Stimulated activated CD4-positive, alpha-beta T cell treated with anti-CD3 and anti-CD28 coated beads, TNF-alpha, amount 100 ng/mL, for 24 hours (primary cell): ENCODE results near the gene FERMT3.

Source experiments
- DNase-seq, 3 experiments: peaks; one replicate each; pipeline ENCODE4 v3.0.0-alpha.2; 2020; ENCODE audit warnings: low read depth in 3 of 3

FERMT3 gene

GRCh38 chr11:64186492-64187165, 19.9 kb upstream of the FERMT3 start:
- DNase-seq, result peak in 1 of 3 experiments; percentile 35

- DNase-seq, result no peak
Measured at GRCh38 chr11:64192434-64192833, 14.1 kb upstream of the FERMT3 start.

- DNase-seq, result no peak
Measured at GRCh38 chr11:64196626-64197025, 9.9 kb upstream of the FERMT3 start.

GRCh38 chr11:64198511-64198910, 8.0 kb upstream of the FERMT3 start:
- no peak for DNase-seq

GRCh38 chr11:64201543-64201942, 5.0 kb upstream of the FERMT3 start:
- no peak for DNase-seq

- DNase-seq, result no peak
Measured at GRCh38 chr11:64202992-64203391, 3.5 kb upstream of the FERMT3 start.

- DNase-seq, result no peak
Measured at GRCh38 chr11:64203421-64204079, 3.0 kb upstream of the FERMT3 start.

- DNase-seq, result no peak
Measured at GRCh38 chr11:64204080-64204440, 2.5 kb upstream of the FERMT3 start.

- DNase-seq, result peak; percentile 51 to 70 (median 62)
Measured at GRCh38 chr11:64204464-64204989, 2.0 kb upstream of the FERMT3 start.

- peak; percentile 62 to 85 (median 69) for DNase-seq
Measured at GRCh38 chr11:64207256-64208085, 950 bp downstream of the FERMT3 start.

GRCh38 chr11:64208086-64208795, 1.7 kb downstream of the FERMT3 start:
- no peak for DNase-seq

- DNase-seq, result no peak
Measured at GRCh38 chr11:64208796-64209562, 2.5 kb downstream of the FERMT3 start.

- no peak for DNase-seq
Measured at GRCh38 chr11:64209563-64209843, 3.0 kb downstream of the FERMT3 start.

- DNase-seq, result no peak
Measured at GRCh38 chr11:64210301-64211020, 3.9 kb downstream of the FERMT3 start.

GRCh38 chr11:64211181-64211872, 4.8 kb downstream of the FERMT3 start:
- DNase-seq, result no peak

GRCh38 chr11:64216879-64217278, 10.4 kb downstream of the FERMT3 start:
- no peak for DNase-seq

- no peak for DNase-seq
Measured at GRCh38 chr11:64218628-64219353, 12.3 kb downstream of the FERMT3 start.

- no peak for DNase-seq
Measured at GRCh38 chr11:64219354-64219684, 12.8 kb downstream of the FERMT3 start.

- DNase-seq, result no peak
Measured at GRCh38 chr11:64219755-64220154, 13.2 kb downstream of the FERMT3 start.
